ENCODE results near the gene SAMD5. TPM values are rescaled to one million over a fixed set of nuclear protein-coding genes. Genes with fewer than 3 reads are reported as not detected.

SAMD5 gene
- total and polyA plus RNA-seq, 2 experiments from 2014 or later = 1.9 to 12.6 TPM

- Histone ChIP-seq H3K4me2 (no peak overlapping the region), H3K36me3 (replicated peaks; ENCODE audit: insufficient read depth, low read depth) (no peaks in the 10 kb centered on the region), H3K9me2 (replicated peaks; ENCODE audit: insufficient read depth) (no peaks in the 10 kb centered on the region), H3K79me2 (peaks cover 56% of the 10 kb centered on the region), H3K9me3 (ENCODE audit: low read depth) (no peaks in the 10 kb centered on the region), H3K27ac (no peak overlapping the region), H2AFZ (no peak overlapping the region), H3K4me3 (no peak overlapping the region), H3K27me3 (no peaks in the 10 kb centered on the region), H4K20me1 (ENCODE audit: insufficient read depth, poor library complexity, severe bottlenecking) (no peaks in the 10 kb centered on the region), H3K4me1 (ENCODE audit: insufficient read depth) (no peaks in the 10 kb centered on the region)
- no peak for DNase-seq (ENCODE audit: low spot score)
- WGBS (ENCODE audit: low lambda C conversion rate, missing lambda C conversion rate) = 91% methylated on average over 1 of the region's 1 CpG
- TF ChIP-seq EZH2 (IDR thresholded peaks at IDR 0.05; ENCODE audit: borderline replicate concordance) (no peak), EZH2phosphoT487 (IDR thresholded peaks at IDR 0.05; ENCODE audit: low read depth, severe bottlenecking, unreplicated experiment) (no peak), CTCF (IDR thresholded peaks at IDR 0.05; ENCODE audit: poor library complexity) (no peak)
Observed at GRCh38 chr6:147522597-147522996, 14.1 kb downstream of the SAMD5 start.

- H3K27ac ChIP-seq = no peak overlapping the region
- DNase-seq (ENCODE audit: low spot score) = no peak
- no peaks in the 10 kb centered on the region for H3K9me2 ChIP-seq (replicated peaks; ENCODE audit: insufficient read depth)
- TF ChIP-seq EZH2 (IDR thresholded peaks at IDR 0.05; ENCODE audit: borderline replicate concordance) = no peak
- no peak for TF ChIP-seq CTCF (IDR thresholded peaks at IDR 0.05; ENCODE audit: poor library complexity)
- no peak for TF ChIP-seq EZH2phosphoT487 (IDR thresholded peaks at IDR 0.05; ENCODE audit: low read depth, severe bottlenecking, unreplicated experiment)
- peaks cover 37% of the 10 kb centered on the region for H3K79me2 ChIP-seq
- no peak overlapping the region for H3K4me2 ChIP-seq
- H3K9me3 ChIP-seq (ENCODE audit: low read depth) = no peaks in the 10 kb centered on the region
- WGBS (ENCODE audit: low lambda C conversion rate, missing lambda C conversion rate) = 97% methylated on average over 5 of the region's 5 CpGs
- H3K4me1 ChIP-seq (ENCODE audit: insufficient read depth) = peaks cover 7% of the 10 kb centered on the region
- no peaks in the 10 kb centered on the region for H3K36me3 ChIP-seq (replicated peaks; ENCODE audit: insufficient read depth, low read depth)
- H3K27me3 ChIP-seq = no peaks in the 10 kb centered on the region
- H4K20me1 ChIP-seq (ENCODE audit: insufficient read depth, poor library complexity, severe bottlenecking) = no peaks in the 10 kb centered on the region
- H2AFZ ChIP-seq = no peak overlapping the region
- no peak overlapping the region for H3K4me3 ChIP-seq
Observed at GRCh38 chr6:147525519-147526209, 17.2 kb downstream of the SAMD5 start.

GRCh38 chr6:147527197-147527596 lies 18.7 kb downstream of the SAMD5 start:
- 88% methylated on average over 4 of the region's 4 CpGs for WGBS (ENCODE audit: low lambda C conversion rate, missing lambda C conversion rate)
- Histone ChIP-seq H3K4me3 (no peak overlapping the region), H3K36me3 (replicated peaks; ENCODE audit: insufficient read depth, low read depth) (no peaks in the 10 kb centered on the region)

More at GRCh38 chr6:147527197-147527596, 18.7 kb downstream of the SAMD5 start:
- Histone ChIP-seq H2AFZ (no peak overlapping the region), H3K27ac (no peak overlapping the region), H3K79me2 (peaks cover 33% of the 10 kb centered on the region), H3K4me2 (no peak overlapping the region), H3K4me1 (ENCODE audit: insufficient read depth) (peaks cover 13% of the 10 kb centered on the region), H3K9me2 (replicated peaks; ENCODE audit: insufficient read depth) (no peaks in the 10 kb centered on the region), H4K20me1 (ENCODE audit: insufficient read depth, poor library complexity, severe bottlenecking) (no peaks in the 10 kb centered on the region), H3K27me3 (no peaks in the 10 kb centered on the region), H3K9me3 (ENCODE audit: low read depth) (no peaks in the 10 kb centered on the region)
- TF ChIP-seq EZH2 (IDR thresholded peaks at IDR 0.05; ENCODE audit: borderline replicate concordance) = no peak
- no peak for TF ChIP-seq EZH2phosphoT487 (IDR thresholded peaks at IDR 0.05; ENCODE audit: low read depth, severe bottlenecking, unreplicated experiment)
- TF ChIP-seq CTCF (IDR thresholded peaks at IDR 0.05; ENCODE audit: poor library complexity) = no peak
- no peak for DNase-seq (ENCODE audit: low spot score)

Data from hepatocyte (in vitro differentiated cells).